Measurements from ENCODE around the gene DNAH6. TPM values are rescaled to one million over a fixed set of nuclear protein-coding genes. Genes with fewer than 3 reads are reported as not detected.

DNAH6 gene
- total RNA-seq, 2 experiments from 2014 or later = 0.83 to 1.0 TPM

DNA sequence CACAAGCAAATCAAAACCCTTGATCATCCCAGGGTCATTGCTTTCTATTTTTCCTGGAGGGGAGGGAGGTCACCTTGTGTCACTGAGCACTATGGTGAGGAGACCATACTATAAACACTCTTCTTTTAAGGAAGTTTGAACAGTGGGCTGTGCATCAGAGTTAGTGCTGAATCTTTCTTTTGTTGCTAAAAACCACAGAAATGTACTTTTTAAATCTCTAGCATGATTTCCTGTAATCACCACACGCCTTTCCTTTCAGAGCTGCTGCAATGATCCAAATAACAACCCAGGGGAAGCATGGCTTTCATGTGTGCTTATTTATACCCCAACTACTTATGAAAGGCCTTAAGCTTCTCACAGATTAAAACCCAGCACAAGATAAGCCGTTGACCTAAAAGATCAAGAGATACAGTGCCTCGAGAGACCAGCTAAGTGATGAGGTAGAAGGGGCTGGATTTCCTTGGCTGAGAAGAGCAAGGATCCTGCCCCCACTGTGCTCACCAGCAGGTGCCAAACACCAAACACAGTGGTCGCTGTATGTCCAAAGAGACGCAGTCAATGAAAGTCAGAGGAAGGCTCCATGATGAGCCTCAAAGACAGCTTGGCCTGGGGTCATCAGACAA lies 329.9 kb downstream of the DNAH6 start:
- Mint-ChIP-seq H3K27ac (peak overlapping the region; percentile 93), H3K4me3 (peak overlapping the region; percentile 69), H3K9me3 (no peaks in the 10 kb centered on the region), H3K4me1 (peaks cover 84% of the 10 kb centered on the region), H3K36me3 (peaks cover 30% of the 10 kb centered on the region), H3K27me3 (no peaks in the 10 kb centered on the region)
- POLR2A ChIA-PET = interaction anchor here (0.7 to 3.0 kb wide), 17 partner anchors 9 to 197 kb away, joined by 3 to 16 read pairs (median 4); no protein-coding TSS in a partner anchor
- ATAC-seq (ENCODE audit: low read depth) (peak; percentile 78), DNase-seq (no peak)

GRCh38 chr2:84846741-84847142 lies 330.4 kb downstream of the DNAH6 start:
- H3K4me3 Mint-ChIP-seq = peak overlapping the region; percentile 69
- peaks cover 31% of the 10 kb centered on the region for H3K36me3 Mint-ChIP-seq
- H3K27me3 Mint-ChIP-seq = no peaks in the 10 kb centered on the region
- POLR2A ChIA-PET = interaction anchor here (1.0 to 3.0 kb wide), 17 partner anchors 9 to 197 kb away, joined by 3 to 16 read pairs (median 4); no protein-coding TSS in a partner anchor
- peak overlapping the region; percentile 93 for H3K27ac Mint-ChIP-seq
- no peaks in the 10 kb centered on the region for H3K9me3 Mint-ChIP-seq
- peak; percentile 7 for ATAC-seq (ENCODE audit: low read depth)
- DNase-seq = no peak
- H3K4me1 Mint-ChIP-seq = peaks cover 83% of the 10 kb centered on the region

- Mint-ChIP-seq H3K9me3 (peaks cover 3% of the 10 kb centered on the region), H3K36me3 (peaks cover 37% of the 10 kb centered on the region), H3K4me3 (peak overlapping the region; percentile 69), H3K27ac (peak overlapping the region; percentile 93), H3K27me3 (no peaks in the 10 kb centered on the region), H3K4me1 (peaks cover 83% of the 10 kb centered on the region)
- POLR2A ChIA-PET = interaction anchor here (1.0 to 3.0 kb wide), 8 partner anchors 8 to 65 kb away, joined by 4 to 16 read pairs (median 8); no protein-coding TSS in a partner anchor
- DNase-seq = no peak
- ATAC-seq (ENCODE audit: low read depth) = no peak
Measured at GRCh38 chr2:84847326-84848050, 331.2 kb downstream of the DNAH6 start.

GRCh38 chr2:84849271-84849952 lies 333.1 kb downstream of the DNAH6 start:
- POLR2A ChIA-PET = interaction anchor here (0.5 to 4.5 kb wide), 13 partner anchors 8 to 96 kb away, joined by 3 to 27 read pairs (median 6); partner anchors contain the start of gene TRABD2A
- no peaks in the 10 kb centered on the region for H3K27me3 Mint-ChIP-seq
- peaks cover 38% of the 10 kb centered on the region for H3K36me3 Mint-ChIP-seq

GRCh38 chr2:84850471-84850870 lies 334.2 kb downstream of the DNAH6 start:
- Mint-ChIP-seq H3K27me3 (no peaks in the 10 kb centered on the region), H3K27ac (peak overlapping the region; percentile 86), H3K4me1 (peaks cover 78% of the 10 kb centered on the region), H3K36me3 (peaks cover 45% of the 10 kb centered on the region), H3K4me3 (no peak overlapping the region), H3K9me3 (peaks cover 11% of the 10 kb centered on the region)
- DNase-seq = no peak
- no peak for ATAC-seq (ENCODE audit: low read depth)
- POLR2A ChIA-PET = interaction anchor here (0.7 to 4.5 kb wide), 9 partner anchors 7 to 90 kb away, joined by 3 to 27 read pairs (median 11); partner anchors contain the start of gene TRABD2A

More at GRCh38 chr2:84849271-84849952, 333.1 kb downstream of the DNAH6 start:
- no peak for DNase-seq
- peak; percentile 40 for ATAC-seq (ENCODE audit: low read depth)
- peak overlapping the region; percentile 86 for H3K27ac Mint-ChIP-seq
- peaks cover 11% of the 10 kb centered on the region for H3K9me3 Mint-ChIP-seq
- peak overlapping the region; percentile 64 for H3K4me3 Mint-ChIP-seq
- H3K4me1 Mint-ChIP-seq = peaks cover 77% of the 10 kb centered on the region

DNA sequence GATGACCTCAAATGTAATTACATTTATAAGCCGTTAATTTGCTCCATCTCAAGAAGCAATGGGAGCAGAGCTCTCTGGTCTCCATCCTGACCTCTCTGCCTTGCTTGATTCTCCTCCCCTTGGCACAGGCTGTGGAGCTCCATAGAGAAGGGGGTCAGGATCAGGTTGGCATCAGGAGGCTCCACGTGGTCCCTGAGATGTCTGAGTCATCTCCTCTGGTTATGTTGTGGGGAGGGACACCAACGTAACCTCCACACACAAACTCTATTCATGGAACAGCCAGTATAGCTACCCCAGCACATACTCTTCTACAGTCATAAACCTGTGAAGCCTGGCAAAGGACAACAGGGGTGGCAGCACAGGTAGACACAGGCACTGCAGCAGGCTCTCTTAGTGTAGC lies 335.6 kb downstream of the DNAH6 start:
- H3K4me3 Mint-ChIP-seq = peak overlapping the region; percentile 9
- no peak for DNase-seq
- peaks cover 53% of the 10 kb centered on the region for H3K36me3 Mint-ChIP-seq
- peaks cover 79% of the 10 kb centered on the region for H3K4me1 Mint-ChIP-seq
- peak overlapping the region; percentile 46 for H3K27ac Mint-ChIP-seq
- H3K27me3 Mint-ChIP-seq = no peaks in the 10 kb centered on the region
- POLR2A ChIA-PET = interaction anchor here (2.8 to 4.5 kb wide), 3 partner anchors 9 to 29 kb away, joined by 14 to 27 read pairs (median 24); partner anchors contain the start of gene TRABD2A
- H3K9me3 Mint-ChIP-seq = peaks cover 11% of the 10 kb centered on the region
- no peak for ATAC-seq (ENCODE audit: low read depth)

DNA sequence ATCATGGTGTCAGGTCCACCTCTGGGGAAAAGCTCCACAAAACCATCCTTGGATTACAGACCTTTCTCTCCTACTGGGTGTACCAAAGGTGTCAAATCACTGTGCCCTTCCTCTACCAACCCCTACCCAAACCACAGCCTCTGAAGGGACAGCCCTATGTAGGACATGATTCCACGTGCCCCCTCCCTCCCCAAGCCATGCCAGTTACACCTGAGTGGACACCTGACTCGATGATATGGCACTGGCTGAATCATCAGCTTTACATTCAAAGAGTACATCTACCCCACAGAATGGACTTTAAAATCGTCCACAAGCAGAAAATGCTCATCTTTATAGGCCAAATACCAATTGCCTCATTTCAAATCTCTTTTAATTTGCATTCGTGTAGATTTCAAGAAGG lies 338.6 kb downstream of the DNAH6 start:
- Mint-ChIP-seq H3K27me3 (no peaks in the 10 kb centered on the region), H3K9me3 (peaks cover 11% of the 10 kb centered on the region), H3K4me1 (peaks cover 80% of the 10 kb centered on the region), H3K36me3 (peaks cover 58% of the 10 kb centered on the region), H3K4me3 (peak overlapping the region; percentile 82), H3K27ac (peak overlapping the region; percentile 97)
- DNase-seq = no peak
- POLR2A ChIA-PET = interaction anchor here (0.9 to 1.5 kb wide), 5 partner anchors 8 to 339 kb away, joined by 3 to 8 read pairs (median 3); partner anchors contain the start of genes DNAH6 and TMSB10
- ATAC-seq (ENCODE audit: low read depth) = no peak

GRCh38 chr2:84855731-84856130 lies 339.4 kb downstream of the DNAH6 start:
- Mint-ChIP-seq H3K4me1 (peaks cover 80% of the 10 kb centered on the region), H3K27me3 (no peaks in the 10 kb centered on the region), H3K27ac (peak overlapping the region; percentile 97), H3K36me3 (peaks cover 60% of the 10 kb centered on the region), H3K9me3 (peaks cover 11% of the 10 kb centered on the region), H3K4me3 (peak overlapping the region; percentile 82)
- DNase-seq (no peak), ATAC-seq (ENCODE audit: low read depth) (peak; percentile 44)
- POLR2A ChIA-PET = interaction anchor here (1.0 to 3.3 kb wide), 4 partner anchors 9 to 50 kb away, joined by 3 to 16 read pairs (median 6); partner anchors contain the start of gene TMSB10

GRCh38 chr2:84856787-84857186 lies 340.5 kb downstream of the DNAH6 start:
- no peak for DNase-seq
- peaks cover 57% of the 10 kb centered on the region for H3K36me3 Mint-ChIP-seq

GRCh38 chr2:84857566-84857965 lies 341.3 kb downstream of the DNAH6 start:
- Mint-ChIP-seq H3K9me3 (peaks cover 7% of the 10 kb centered on the region), H3K4me1 (peaks cover 83% of the 10 kb centered on the region), H3K36me3 (peaks cover 57% of the 10 kb centered on the region), H3K27ac (peak overlapping the region; percentile 97), H3K27me3 (no peaks in the 10 kb centered on the region), H3K4me3 (peak overlapping the region; percentile 82)
- POLR2A ChIA-PET = interaction anchor here (0.8 to 3.3 kb wide), 10 partner anchors 8 to 208 kb away, joined by 3 to 16 read pairs (median 5); partner anchors contain the start of genes TMSB10 and TRABD2A
- DNase-seq (no peak), ATAC-seq (ENCODE audit: low read depth) (no peak)

More at GRCh38 chr2:84856787-84857186, 340.5 kb downstream of the DNAH6 start:
- Mint-ChIP-seq H3K4me3 (peak overlapping the region; percentile 82), H3K9me3 (peaks cover 11% of the 10 kb centered on the region), H3K4me1 (peaks cover 80% of the 10 kb centered on the region), H3K27ac (peak overlapping the region; percentile 97), H3K27me3 (no peaks in the 10 kb centered on the region)
- ATAC-seq (ENCODE audit: low read depth) = peak; percentile 69
- POLR2A ChIA-PET = interaction anchor here (1.2 to 3.3 kb wide), 7 partner anchors 7 to 49 kb away, joined by 3 to 16 read pairs (median 6); partner anchors contain the start of genes TMSB10 and TRABD2A

DNA sequence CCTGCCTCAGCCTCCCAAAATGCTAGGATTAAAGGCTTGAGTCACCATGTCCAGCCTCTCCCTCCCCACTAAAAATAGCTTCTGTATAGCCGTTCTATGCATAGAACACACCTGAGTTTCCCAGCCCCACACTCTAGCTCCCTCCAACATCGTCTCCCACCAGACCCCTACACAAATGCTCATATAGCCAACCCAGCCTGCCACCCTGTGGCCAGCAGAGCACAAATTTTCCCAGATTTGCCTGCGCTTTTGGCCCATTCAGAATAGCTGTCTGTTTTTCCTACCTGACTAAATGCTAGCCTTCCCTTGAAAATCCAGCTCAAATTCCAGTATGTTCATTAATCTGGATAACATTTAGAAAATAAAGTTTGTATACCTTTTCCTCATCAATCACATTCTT lies 341.8 kb downstream of the DNAH6 start:
- ATAC-seq (ENCODE audit: low read depth) (no peak), DNase-seq (no peak)
- POLR2A ChIA-PET = interaction anchor here (0.8 to 3.3 kb wide), 10 partner anchors 9 to 208 kb away, joined by 3 to 16 read pairs (median 4); partner anchors contain the start of genes TMSB10 and TRABD2A
- Mint-ChIP-seq H3K27ac (peak overlapping the region; percentile 97), H3K9me3 (peaks cover 3% of the 10 kb centered on the region), H3K4me3 (peak overlapping the region; percentile 75), H3K4me1 (peaks cover 85% of the 10 kb centered on the region), H3K36me3 (peaks cover 54% of the 10 kb centered on the region), H3K27me3 (no peaks in the 10 kb centered on the region)

- H3K4me1 Mint-ChIP-seq = peaks cover 85% of the 10 kb centered on the region
- H3K27me3 Mint-ChIP-seq = no peaks in the 10 kb centered on the region
- ATAC-seq (ENCODE audit: low read depth) (peak; percentile 11), DNase-seq (no peak)
- POLR2A ChIA-PET = interaction anchor here (1.0 to 2.4 kb wide), 6 partner anchors 9 to 81 kb away, joined by 3 to 11 read pairs (median 4); no protein-coding TSS in a partner anchor
- H3K36me3 Mint-ChIP-seq = peaks cover 53% of the 10 kb centered on the region
- peak overlapping the region; percentile 97 for H3K27ac Mint-ChIP-seq
- peak overlapping the region; percentile 75 for H3K4me3 Mint-ChIP-seq
- H3K9me3 Mint-ChIP-seq = no peaks in the 10 kb centered on the region
Measured at GRCh38 chr2:84858937-84859336, 342.6 kb downstream of the DNAH6 start.
